ENCODE results near the gene EYS.
"Not testable (repeated sequence)": the region's sequence is repeated elsewhere in the genome, so short reads cannot be mapped to it uniquely, and the experiment has no call there.

DNA sequence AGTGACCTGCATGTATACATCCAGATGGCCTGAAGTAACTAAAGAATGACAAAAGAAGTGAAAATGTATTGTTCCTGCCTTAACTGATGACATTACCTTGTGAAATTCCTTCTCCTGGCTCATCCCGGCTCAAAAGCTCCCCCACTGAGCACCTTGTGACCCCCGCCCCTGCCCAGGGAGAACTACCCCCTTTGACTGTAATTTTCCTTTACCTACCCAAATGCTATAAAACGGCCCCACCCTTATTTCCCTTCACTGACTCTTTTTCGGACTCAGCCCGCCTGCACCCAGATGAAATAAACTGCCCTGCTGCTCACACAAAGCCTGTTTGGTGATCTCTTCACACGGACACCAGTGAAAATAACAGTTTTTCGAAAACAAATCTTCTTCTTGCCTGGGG is 138.0 kb downstream of the EYS start:
- TF ChIP-seq, protein P1, sequence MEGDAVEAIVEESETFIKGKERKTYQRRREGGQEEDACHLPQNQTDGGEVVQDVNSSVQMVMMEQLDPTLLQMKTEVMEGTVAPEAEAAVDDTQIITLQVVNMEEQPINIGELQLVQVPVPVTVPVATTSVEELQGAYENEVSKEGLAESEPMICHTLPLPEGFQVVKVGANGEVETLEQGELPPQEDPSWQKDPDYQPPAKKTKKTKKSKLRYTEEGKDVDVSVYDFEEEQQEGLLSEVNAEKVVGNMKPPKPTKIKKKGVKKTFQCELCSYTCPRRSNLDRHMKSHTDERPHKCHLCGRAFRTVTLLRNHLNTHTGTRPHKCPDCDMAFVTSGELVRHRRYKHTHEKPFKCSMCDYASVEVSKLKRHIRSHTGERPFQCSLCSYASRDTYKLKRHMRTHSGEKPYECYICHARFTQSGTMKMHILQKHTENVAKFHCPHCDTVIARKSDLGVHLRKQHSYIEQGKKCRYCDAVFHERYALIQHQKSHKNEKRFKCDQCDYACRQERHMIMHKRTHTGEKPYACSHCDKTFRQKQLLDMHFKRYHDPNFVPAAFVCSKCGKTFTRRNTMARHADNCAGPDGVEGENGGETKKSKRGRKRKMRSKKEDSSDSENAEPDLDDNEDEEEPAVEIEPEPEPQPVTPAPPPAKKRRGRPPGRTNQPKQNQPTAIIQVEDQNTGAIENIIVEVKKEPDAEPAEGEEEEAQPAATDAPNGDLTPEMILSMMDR (IDR thresholded peaks at IDR 0.05): not testable (repeated sequence)
- TF ChIP-seq POLR2A (IDR thresholded peaks at IDR 0.05): not testable (repeated sequence)
